Measurements from ENCODE around the gene RHOA. TPM values are rescaled to one million over a fixed set of nuclear protein-coding genes. Genes with fewer than 3 reads are reported as not detected.

Gene RHOA
- 332 TPM for polyA plus RNA-seq
- long read RNA-seq, donor 1, transcript RHOA-202 (5 exons, 2,031 nt): major isoform, 100 of 132 reads
- long read RNA-seq, donor 1, partial matches to known transcripts: 16 of 132 reads
- long read RNA-seq, donor 1, other reads (novel, unspliced or antisense): 15 of 132 reads
- long read RNA-seq, donor 2, transcript RHOA-202 (5 exons, 2,031 nt): major isoform, 196 of 263 reads
- long read RNA-seq, donor 2, partial matches to known transcripts: 45 of 263 reads
- long read RNA-seq, donor 2, other reads (novel, unspliced or antisense): 22 of 263 reads
- long read RNA-seq, donor 3: 0 reads
- long read RNA-seq, donor 4, transcript RHOA-202 (5 exons, 2,031 nt): major isoform, 19 of 19 reads
- long read RNA-seq, donor 4, partial matches to known transcripts: 0 of 19 reads
- long read RNA-seq, donor 4, other reads (novel, unspliced or antisense): 0 of 19 reads
- long read RNA-seq, donor 5, transcript RHOA-202 (5 exons, 2,031 nt): major isoform, 103 of 148 reads
- long read RNA-seq, donor 5, partial matches to known transcripts: 30 of 148 reads
- long read RNA-seq, donor 5, other reads (novel, unspliced or antisense): 14 of 148 reads
- long read RNA-seq, donor 6, transcript RHOA-202 (5 exons, 2,031 nt): major isoform, 196 of 266 reads
- long read RNA-seq, donor 6, partial matches to known transcripts: 70 of 266 reads
- long read RNA-seq, donor 6, other reads (novel, unspliced or antisense): 0 of 266 reads
- long read RNA-seq, donor 7, transcript RHOA-202 (5 exons, 2,031 nt): major isoform, 92 of 125 reads
- long read RNA-seq, donor 7, partial matches to known transcripts: 27 of 125 reads
- long read RNA-seq, donor 7, other reads (novel, unspliced or antisense): 5 of 125 reads
- long read RNA-seq, donor 8, transcript RHOA-202 (5 exons, 2,031 nt): major isoform, 212 of 317 reads
- long read RNA-seq, donor 8, partial matches to known transcripts: 76 of 317 reads
- long read RNA-seq, donor 8, other reads (novel, unspliced or antisense): 27 of 317 reads
- long read RNA-seq, donor 9, transcript RHOA-202 (5 exons, 2,031 nt): major isoform, 132 of 157 reads
- long read RNA-seq, donor 9, partial matches to known transcripts: 15 of 157 reads
- long read RNA-seq, donor 9, other reads (novel, unspliced or antisense): 10 of 157 reads
- long read RNA-seq, donor 10, transcript RHOA-202 (5 exons, 2,031 nt): major isoform, 198 of 288 reads
- long read RNA-seq, donor 10, partial matches to known transcripts: 51 of 288 reads
- long read RNA-seq, donor 10, other reads (novel, unspliced or antisense): 39 of 288 reads
- long read RNA-seq, donor 11, transcript RHOA-202 (5 exons, 2,031 nt): major isoform, 130 of 198 reads
- long read RNA-seq, donor 11, partial matches to known transcripts: 45 of 198 reads
- long read RNA-seq, donor 11, other reads (novel, unspliced or antisense): 20 of 198 reads

- no peaks in the 10 kb centered on the region for H3K9me3 ChIP-seq (ENCODE audit: control insufficient read depth, low read depth, low read length)
- H3K4me3 ChIP-seq (ENCODE audit: low read length): peak within 1 kb of the TSS; percentile 84
- peak; percentile 100 for DNase-seq
- H3K27me3 ChIP-seq (ENCODE audit: control insufficient read depth, insufficient read depth, low read length): no peaks in the 10 kb centered on the region
- H3K4me1 ChIP-seq (ENCODE audit: control insufficient read depth, insufficient read depth, low read length): peaks cover 16% of the 10 kb centered on the region
- WGBS (ENCODE audit: insufficient coverage, low lambda C conversion rate): 0% methylated on average over 1 of the region's 62 CpGs
- peaks cover 19% of the 10 kb centered on the region for H3K36me3 ChIP-seq (ENCODE audit: control insufficient read depth, insufficient read depth, low read length)
- H3K27ac ChIP-seq (ENCODE audit: low read length): peak within 1 kb of the TSS; percentile 92
Observed at GRCh38 chr3:49411968-49412631, at the start of gene RHOA, which contains the start of gene TCTA. TSS of gene RHOA (minus strand) at chr3:49411976. CDS start at chr3:49375589, 36,387 bp downstream. TSS of gene TCTA (plus strand) at chr3:49412423. CDS start at chr3:49412427, 4 bp downstream.

GRCh38 chr3:49460956-49461355, 49.2 kb upstream of the RHOA start:
- Histone ChIP-seq H3K27me3 (ENCODE audit: control insufficient read depth, insufficient read depth, low read length) (no peaks in the 10 kb centered on the region), H3K36me3 (ENCODE audit: control insufficient read depth, insufficient read depth, low read length) (no peaks in the 10 kb centered on the region), H3K4me3 (ENCODE audit: low read length) (no peak overlapping the region), H3K27ac (ENCODE audit: low read length) (no peak overlapping the region), H3K9me3 (ENCODE audit: control insufficient read depth, low read depth, low read length) (no peaks in the 10 kb centered on the region), H3K4me1 (ENCODE audit: control insufficient read depth, insufficient read depth, low read length) (peaks cover 32% of the 10 kb centered on the region)
- 90% methylated on average over 2 of the region's 4 CpGs for WGBS (ENCODE audit: insufficient coverage, low lambda C conversion rate)
- DNase-seq: no peak

GRCh38 chr3:49460188-49460890, 48.6 kb upstream of the RHOA start:
- H3K27ac ChIP-seq (ENCODE audit: low read length): no peak overlapping the region
- no peaks in the 10 kb centered on the region for H3K36me3 ChIP-seq (ENCODE audit: control insufficient read depth, insufficient read depth, low read length)
- H3K4me3 ChIP-seq (ENCODE audit: low read length): no peak overlapping the region

GRCh38 chr3:49456466-49456865, 44.7 kb upstream of the RHOA start:
- Histone ChIP-seq H3K9me3 (ENCODE audit: control insufficient read depth, low read depth, low read length) (no peaks in the 10 kb centered on the region), H3K27ac (ENCODE audit: low read length) (no peak overlapping the region), H3K27me3 (ENCODE audit: control insufficient read depth, insufficient read depth, low read length) (no peaks in the 10 kb centered on the region), H3K4me3 (ENCODE audit: low read length) (no peak overlapping the region), H3K36me3 (ENCODE audit: control insufficient read depth, insufficient read depth, low read length) (no peaks in the 10 kb centered on the region), H3K4me1 (ENCODE audit: control insufficient read depth, insufficient read depth, low read length) (peaks cover 16% of the 10 kb centered on the region)
- DNase-seq: no peak
- WGBS (ENCODE audit: insufficient coverage, low lambda C conversion rate): no CpG with 5 or more reads among the region's 3 CpGs

More at GRCh38 chr3:49460188-49460890, 48.6 kb upstream of the RHOA start:
- Histone ChIP-seq H3K9me3 (ENCODE audit: control insufficient read depth, low read depth, low read length) (no peaks in the 10 kb centered on the region), H3K27me3 (ENCODE audit: control insufficient read depth, insufficient read depth, low read length) (no peaks in the 10 kb centered on the region), H3K4me1 (ENCODE audit: control insufficient read depth, insufficient read depth, low read length) (peaks cover 27% of the 10 kb centered on the region)
- DNase-seq: no peak
- WGBS (ENCODE audit: insufficient coverage, low lambda C conversion rate): no CpG with 5 or more reads among the region's 2 CpGs

- no peak overlapping the region for H3K4me3 ChIP-seq (ENCODE audit: low read length)
- no CpG with 5 or more reads among the region's 3 CpGs for whole genome bisulfite sequencing (ENCODE audit: insufficient coverage, low lambda C conversion rate)
- H3K27ac ChIP-seq (ENCODE audit: low read length): no peak overlapping the region
Observed at GRCh38 chr3:49454898-49455681, 43.3 kb upstream of the RHOA start.

GRCh38 chr3:49454458-49454857, 42.7 kb upstream of the RHOA start:
- Histone ChIP-seq H3K27ac (ENCODE audit: low read length) (no peak overlapping the region), H3K4me3 (ENCODE audit: low read length) (no peak overlapping the region), H3K27me3 (ENCODE audit: control insufficient read depth, insufficient read depth, low read length) (no peaks in the 10 kb centered on the region), H3K36me3 (ENCODE audit: control insufficient read depth, insufficient read depth, low read length) (no peaks in the 10 kb centered on the region), H3K9me3 (ENCODE audit: control insufficient read depth, low read depth, low read length) (no peaks in the 10 kb centered on the region), H3K4me1 (ENCODE audit: control insufficient read depth, insufficient read depth, low read length) (peaks cover 6% of the 10 kb centered on the region)
- DNase-seq: peak in 1 of 2 donors; percentile 30
- no CpG with 5 or more reads among the region's 2 CpGs for WGBS (ENCODE audit: insufficient coverage, low lambda C conversion rate)

More at GRCh38 chr3:49454898-49455681, 43.3 kb upstream of the RHOA start:
- H3K27me3 ChIP-seq (ENCODE audit: control insufficient read depth, insufficient read depth, low read length): no peaks in the 10 kb centered on the region
- H3K9me3 ChIP-seq (ENCODE audit: control insufficient read depth, low read depth, low read length): no peaks in the 10 kb centered on the region
- H3K4me1 ChIP-seq (ENCODE audit: control insufficient read depth, insufficient read depth, low read length): peaks cover 9% of the 10 kb centered on the region
- H3K36me3 ChIP-seq (ENCODE audit: control insufficient read depth, insufficient read depth, low read length): no peaks in the 10 kb centered on the region
- no peak for DNase-seq

GRCh38 chr3:49453621-49454020, 41.8 kb upstream of the RHOA start:
- H3K4me1 ChIP-seq (ENCODE audit: control insufficient read depth, insufficient read depth, low read length): no peaks in the 10 kb centered on the region
- no peaks in the 10 kb centered on the region for H3K36me3 ChIP-seq (ENCODE audit: control insufficient read depth, insufficient read depth, low read length)
- no peak overlapping the region for H3K27ac ChIP-seq (ENCODE audit: low read length)
- no peak overlapping the region for H3K4me3 ChIP-seq (ENCODE audit: low read length)
- H3K27me3 ChIP-seq (ENCODE audit: control insufficient read depth, insufficient read depth, low read length): no peaks in the 10 kb centered on the region
- whole genome bisulfite sequencing (ENCODE audit: insufficient coverage, low lambda C conversion rate): 100% methylated on average over 1 of the region's 4 CpGs
- DNase-seq: no peak
- no peaks in the 10 kb centered on the region for H3K9me3 ChIP-seq (ENCODE audit: control insufficient read depth, low read depth, low read length)

- Histone ChIP-seq H3K36me3 (ENCODE audit: control insufficient read depth, insufficient read depth, low read length) (no peaks in the 10 kb centered on the region), H3K4me3 (ENCODE audit: low read length) (no peak overlapping the region), H3K9me3 (ENCODE audit: control insufficient read depth, low read depth, low read length) (no peaks in the 10 kb centered on the region), H3K27me3 (ENCODE audit: control insufficient read depth, insufficient read depth, low read length) (no peaks in the 10 kb centered on the region), H3K4me1 (ENCODE audit: control insufficient read depth, insufficient read depth, low read length) (no peaks in the 10 kb centered on the region), H3K27ac (ENCODE audit: low read length) (no peak overlapping the region)
- 83% methylated on average over 1 of the region's 5 CpGs for WGBS (ENCODE audit: insufficient coverage, low lambda C conversion rate)
- DNase-seq: no peak
Observed at GRCh38 chr3:49445391-49445790, 33.6 kb upstream of the RHOA start.
